ENCODE data around the gene RALGAPA1. TPM values are rescaled to one million over a fixed set of nuclear protein-coding genes. Genes with fewer than 3 reads are reported as not detected.

RALGAPA1 gene
- total RNA-seq, 1 donor from 2014 or later: 31.8 TPM

DNA sequence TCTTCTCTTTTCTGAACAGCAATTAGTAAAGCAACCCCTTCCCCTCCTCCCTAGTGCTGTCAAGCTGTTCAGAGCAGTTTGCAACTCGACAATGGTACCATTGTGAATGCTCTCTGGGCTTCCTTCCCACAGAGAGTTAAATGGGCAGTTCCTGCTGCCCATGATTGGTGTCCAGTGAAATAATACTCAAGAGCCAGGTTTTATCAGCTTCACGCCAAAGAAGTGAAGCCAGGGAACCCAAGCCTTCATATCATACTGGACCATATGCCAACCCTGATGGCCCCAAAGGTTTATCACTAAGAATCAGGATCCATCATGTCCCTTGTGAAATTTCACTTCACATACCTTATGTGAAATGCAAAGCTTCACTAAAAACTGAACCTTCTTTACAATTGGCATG, 250.4 kb downstream of the RALGAPA1 start:
- intact Hi-C loops (cut with micrococcal nuclease): no loop called here

DNA sequence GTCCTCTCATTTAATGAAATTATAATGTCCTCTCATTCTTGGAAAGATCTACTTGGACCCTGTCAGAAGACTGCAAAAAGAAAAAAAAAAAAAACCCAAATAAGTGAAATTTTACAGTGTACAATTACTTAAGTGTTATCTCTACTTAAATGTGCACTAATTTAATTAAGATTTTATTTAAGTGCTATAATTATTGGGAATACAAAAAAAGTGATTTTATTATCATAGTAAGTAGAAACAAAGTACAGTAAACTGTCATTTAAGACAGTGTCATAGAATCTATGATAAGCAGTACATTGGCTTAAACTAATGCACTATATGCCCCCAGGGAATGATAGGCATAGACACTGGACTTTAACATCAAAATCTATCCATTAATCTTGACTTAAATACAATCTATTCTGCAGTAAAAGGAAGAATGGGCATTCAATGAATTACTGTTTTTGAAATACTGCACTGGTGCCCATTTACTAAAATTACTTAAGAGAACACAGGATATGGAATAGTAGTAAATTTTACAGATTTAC, 251.8 kb downstream of the RALGAPA1 start:
- Histone ChIP-seq H3K4me3 (no peak overlapping the region), H3K9me3 (replicated peaks) (no peaks in the 10 kb centered on the region), H3K27ac (replicated peaks) (no peak overlapping the region), H3K4me1 (peaks cover 16% of the 10 kb centered on the region), H3K27me3 (ENCODE audit: low read depth) (no peaks in the 10 kb centered on the region), H3K36me3 (peaks cover 3% of the 10 kb centered on the region)
- DNase-seq: no peak
- TF ChIP-seq, protein P1, sequence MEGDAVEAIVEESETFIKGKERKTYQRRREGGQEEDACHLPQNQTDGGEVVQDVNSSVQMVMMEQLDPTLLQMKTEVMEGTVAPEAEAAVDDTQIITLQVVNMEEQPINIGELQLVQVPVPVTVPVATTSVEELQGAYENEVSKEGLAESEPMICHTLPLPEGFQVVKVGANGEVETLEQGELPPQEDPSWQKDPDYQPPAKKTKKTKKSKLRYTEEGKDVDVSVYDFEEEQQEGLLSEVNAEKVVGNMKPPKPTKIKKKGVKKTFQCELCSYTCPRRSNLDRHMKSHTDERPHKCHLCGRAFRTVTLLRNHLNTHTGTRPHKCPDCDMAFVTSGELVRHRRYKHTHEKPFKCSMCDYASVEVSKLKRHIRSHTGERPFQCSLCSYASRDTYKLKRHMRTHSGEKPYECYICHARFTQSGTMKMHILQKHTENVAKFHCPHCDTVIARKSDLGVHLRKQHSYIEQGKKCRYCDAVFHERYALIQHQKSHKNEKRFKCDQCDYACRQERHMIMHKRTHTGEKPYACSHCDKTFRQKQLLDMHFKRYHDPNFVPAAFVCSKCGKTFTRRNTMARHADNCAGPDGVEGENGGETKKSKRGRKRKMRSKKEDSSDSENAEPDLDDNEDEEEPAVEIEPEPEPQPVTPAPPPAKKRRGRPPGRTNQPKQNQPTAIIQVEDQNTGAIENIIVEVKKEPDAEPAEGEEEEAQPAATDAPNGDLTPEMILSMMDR (IDR thresholded peaks at IDR 0.05; ENCODE audit: borderline replicate concordance): no peak
- intact Hi-C loops (cut with micrococcal nuclease): no loop called here

More for the DNA sequence above, 250.4 kb downstream of the RALGAPA1 start:
- Histone ChIP-seq H3K36me3 (peaks cover 3% of the 10 kb centered on the region), H3K9me3 (replicated peaks) (no peaks in the 10 kb centered on the region), H3K27ac (replicated peaks) (no peak overlapping the region), H3K4me3 (no peak overlapping the region), H3K4me1 (peaks cover 10% of the 10 kb centered on the region), H3K27me3 (ENCODE audit: low read depth) (no peaks in the 10 kb centered on the region)
- TF ChIP-seq, protein P1 (IDR thresholded peaks at IDR 0.05; ENCODE audit: borderline replicate concordance): no peak
- DNase-seq: no peak

DNA sequence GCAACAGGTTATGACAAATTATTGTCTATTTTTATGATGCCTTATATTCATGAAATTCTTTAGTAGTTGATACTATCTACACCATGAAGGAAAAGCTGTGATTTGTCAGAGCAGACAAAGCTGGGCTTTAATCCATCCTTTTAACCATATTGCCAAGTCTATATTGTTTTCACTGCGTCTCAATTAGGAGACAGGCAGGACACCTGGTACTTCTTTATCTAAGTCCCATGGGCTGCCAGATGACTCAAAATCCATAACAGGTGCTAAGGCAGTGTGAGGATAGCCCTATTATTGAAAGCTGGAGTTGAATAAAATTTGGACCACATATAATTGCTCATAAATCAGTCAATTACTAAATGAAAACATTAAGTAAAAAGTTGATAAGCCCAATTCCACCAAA, 252.5 kb downstream of the RALGAPA1 start:
- H3K27me3 ChIP-seq (ENCODE audit: low read depth): no peaks in the 10 kb centered on the region
- TF ChIP-seq, protein P1 (IDR thresholded peaks at IDR 0.05; ENCODE audit: borderline replicate concordance): no peak
- peaks cover 16% of the 10 kb centered on the region for H3K4me1 ChIP-seq
- intact Hi-C loops (cut with micrococcal nuclease): no loop called here
- no peak overlapping the region for H3K4me3 ChIP-seq
- H3K36me3 ChIP-seq: peaks cover 3% of the 10 kb centered on the region
- no peaks in the 10 kb centered on the region for H3K9me3 ChIP-seq (replicated peaks)
- no peak overlapping the region for H3K27ac ChIP-seq (replicated peaks)
- DNase-seq: no peak

DNA sequence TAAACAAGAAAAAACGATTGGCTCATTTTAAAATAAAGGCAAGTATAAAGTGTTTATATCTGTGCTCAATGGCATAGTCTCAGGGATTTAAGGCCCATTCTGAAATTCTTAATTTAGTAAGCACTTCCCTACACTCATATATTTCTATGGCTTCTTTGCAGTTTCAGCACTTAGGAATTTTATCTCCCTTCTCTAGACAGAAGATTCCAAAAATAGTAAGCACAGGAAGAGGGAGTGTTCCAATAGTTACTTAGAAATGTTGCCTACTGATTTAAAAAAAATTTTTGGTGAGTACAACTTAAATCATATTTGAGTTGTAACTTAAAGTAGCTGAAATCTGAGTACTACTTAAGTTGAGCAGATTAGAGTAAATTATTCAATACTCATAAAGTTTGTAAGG, 255.3 kb downstream of the RALGAPA1 start:
- Histone ChIP-seq H3K36me3 (peaks cover under 1% of the 10 kb centered on the region), H3K4me3 (no peak overlapping the region), H3K27me3 (ENCODE audit: low read depth) (no peaks in the 10 kb centered on the region), H3K27ac (replicated peaks) (no peak overlapping the region), H3K4me1 (peaks cover 15% of the 10 kb centered on the region), H3K9me3 (replicated peaks) (no peaks in the 10 kb centered on the region)
- DNase-seq: no peak
- intact Hi-C loops (cut with micrococcal nuclease): no loop called here
- TF ChIP-seq, protein P1 (IDR thresholded peaks at IDR 0.05; ENCODE audit: borderline replicate concordance): no peak

DNA sequence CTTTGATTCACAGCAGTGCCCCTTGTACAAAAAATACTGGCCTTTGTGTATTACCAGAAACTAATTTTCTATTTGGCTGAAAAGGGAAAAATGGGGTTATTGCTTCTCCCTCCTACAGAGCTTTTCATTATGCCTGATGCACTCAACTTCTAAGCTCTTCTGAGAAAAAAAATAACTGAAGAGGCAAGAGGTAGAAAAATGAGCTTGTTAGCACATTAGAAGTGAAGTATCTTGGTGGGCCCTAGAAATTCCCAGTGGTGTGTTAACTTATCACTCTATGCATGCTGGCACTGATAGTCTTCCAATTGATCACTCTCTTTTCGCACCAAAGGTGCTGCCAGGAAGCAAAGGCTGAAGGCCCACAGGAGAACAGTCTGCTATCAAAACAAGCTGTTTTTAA, 258.0 kb downstream of the RALGAPA1 start:
- H3K4me1 ChIP-seq: peaks cover 7% of the 10 kb centered on the region
- H3K27me3 ChIP-seq (ENCODE audit: low read depth): no peaks in the 10 kb centered on the region
- DNase-seq: no peak
- no peak overlapping the region for H3K27ac ChIP-seq (replicated peaks)
- H3K4me3 ChIP-seq: no peak overlapping the region
- intact Hi-C loops (cut with micrococcal nuclease): no loop called here
- TF ChIP-seq, protein P1 (IDR thresholded peaks at IDR 0.05; ENCODE audit: borderline replicate concordance): no peak
- no peaks in the 10 kb centered on the region for H3K9me3 ChIP-seq (replicated peaks)
- H3K36me3 ChIP-seq: peaks cover 10% of the 10 kb centered on the region

All from left ventricle myocardium inferior (tissue), 1 donor.